ENCODE measurements around the gene SLC6A20. TPM values are rescaled to one million over a fixed set of nuclear protein-coding genes. Genes with fewer than 3 reads are reported as not detected.

Gene SLC6A20
- total RNA-seq, 2 experiments from 2014 or later, result not detected

- Mint-ChIP-seq H3K9me3 (peaks cover 9% of the 10 kb centered on the region), H3K27me3 (peaks cover 29% of the 10 kb centered on the region), H3K4me3 (no peak overlapping the region), H3K4me1 (ENCODE audit: low read depth) (peaks cover 3% of the 10 kb centered on the region), H3K27ac (no peak overlapping the region), H3K36me3 (ENCODE audit: low read depth) (no peaks in the 10 kb centered on the region)
- intact Hi-C loops (cut with micrococcal nuclease), result no loop called here
- CTCF ChIA-PET, result no interaction called here
- ATAC-seq (no peak), DNase-seq (no peak)
- TF ChIP-seq CTCF (IDR thresholded peaks at IDR 0.05), result no peak
- POLR2A ChIA-PET, result no interaction called here
Measured at GRCh38 chr3:45792036-45792435, 4.3 kb downstream of the SLC6A20 start.

- Mint-ChIP-seq H3K27me3 (peaks cover 21% of the 10 kb centered on the region), H3K36me3 (ENCODE audit: low read depth) (no peaks in the 10 kb centered on the region), H3K4me1 (ENCODE audit: low read depth) (peaks cover 3% of the 10 kb centered on the region), H3K9me3 (peaks cover 9% of the 10 kb centered on the region), H3K27ac (no peak overlapping the region), H3K4me3 (no peak overlapping the region)
- no peak for ATAC-seq
- no peak for DNase-seq
- POLR2A ChIA-PET, result no interaction called here
- no peak for TF ChIP-seq CTCF (IDR thresholded peaks at IDR 0.05)
- CTCF ChIA-PET, result interaction anchor here (1.2 kb wide), 1 partner anchor 10 kb away, joined by 3 read pairs; no protein-coding TSS in a partner anchor
- intact Hi-C loops (cut with micrococcal nuclease), result no loop called here
Measured at GRCh38 chr3:45790596-45790995, 5.7 kb downstream of the SLC6A20 start.

- Mint-ChIP-seq H3K27ac (no peak overlapping the region), H3K4me3 (no peak overlapping the region), H3K4me1 (ENCODE audit: low read depth) (no peaks in the 10 kb centered on the region), H3K27me3 (peaks cover 11% of the 10 kb centered on the region), H3K36me3 (ENCODE audit: low read depth) (no peaks in the 10 kb centered on the region), H3K9me3 (peaks cover 9% of the 10 kb centered on the region)
- ATAC-seq (no peak), DNase-seq (no peak)
- TF ChIP-seq CTCF (IDR thresholded peaks at IDR 0.05), result no peak
- intact Hi-C loops (cut with micrococcal nuclease), result no loop called here
- POLR2A ChIA-PET, result no interaction called here
- CTCF ChIA-PET, result no interaction called here
Measured at GRCh38 chr3:45789235-45789812, 7.0 kb downstream of the SLC6A20 start.

- no peak overlapping the region for H3K27ac Mint-ChIP-seq
- H3K36me3 Mint-ChIP-seq (ENCODE audit: low read depth), result no peaks in the 10 kb centered on the region
- CTCF ChIA-PET, result no interaction called here
- DNase-seq (no peak), ATAC-seq (no peak)
- peaks cover 2% of the 10 kb centered on the region for H3K27me3 Mint-ChIP-seq
- H3K9me3 Mint-ChIP-seq, result peaks cover 9% of the 10 kb centered on the region
- POLR2A ChIA-PET, result interaction anchor here (0.6 kb wide), 1 partner anchor 52 kb away, joined by 3 read pairs; no protein-coding TSS in a partner anchor
- intact Hi-C loops (cut with micrococcal nuclease), result no loop called here
- H3K4me3 Mint-ChIP-seq, result no peak overlapping the region
- no peaks in the 10 kb centered on the region for H3K4me1 Mint-ChIP-seq (ENCODE audit: low read depth)
- no peak for TF ChIP-seq CTCF (IDR thresholded peaks at IDR 0.05)
Measured at GRCh38 chr3:45787551-45787950, 8.8 kb downstream of the SLC6A20 start.

- no peak overlapping the region for H3K4me3 Mint-ChIP-seq
- DNase-seq (no peak), ATAC-seq (no peak)
- H3K4me1 Mint-ChIP-seq (ENCODE audit: low read depth), result no peaks in the 10 kb centered on the region
- no peak for TF ChIP-seq CTCF (IDR thresholded peaks at IDR 0.05)
- H3K36me3 Mint-ChIP-seq (ENCODE audit: low read depth), result no peaks in the 10 kb centered on the region
- peaks cover 2% of the 10 kb centered on the region for H3K27me3 Mint-ChIP-seq
- CTCF ChIA-PET, result no interaction called here
- intact Hi-C loops (cut with micrococcal nuclease), result no loop called here
- POLR2A ChIA-PET, result no interaction called here
- H3K9me3 Mint-ChIP-seq, result peaks cover 9% of the 10 kb centered on the region
- H3K27ac Mint-ChIP-seq, result no peak overlapping the region
Measured at GRCh38 chr3:45786801-45787495, 9.4 kb downstream of the SLC6A20 start.

All from activated CD8-positive, alpha-beta T cell treated with anti-CD3 and anti-CD28 coated beads for 36 hours (primary cell).